Activated CD4-positive, alpha-beta T cell treated with anti-CD3 and anti-CD28 coated beads, Interleukin-2, amount 50 U/mL, for 4 hours (primary cell): Measurements from ENCODE around the gene PPM1E.
"Not testable (repeated sequence)": the region's sequence is repeated elsewhere in the genome, so short reads cannot be mapped to it uniquely, and the experiment has no call there.

Experiments used
- DNase-seq, 2 experiments: peaks; one replicate each; pipeline ENCODE4 v3.0.0-alpha.2; 2020

PPM1E gene

DNA sequence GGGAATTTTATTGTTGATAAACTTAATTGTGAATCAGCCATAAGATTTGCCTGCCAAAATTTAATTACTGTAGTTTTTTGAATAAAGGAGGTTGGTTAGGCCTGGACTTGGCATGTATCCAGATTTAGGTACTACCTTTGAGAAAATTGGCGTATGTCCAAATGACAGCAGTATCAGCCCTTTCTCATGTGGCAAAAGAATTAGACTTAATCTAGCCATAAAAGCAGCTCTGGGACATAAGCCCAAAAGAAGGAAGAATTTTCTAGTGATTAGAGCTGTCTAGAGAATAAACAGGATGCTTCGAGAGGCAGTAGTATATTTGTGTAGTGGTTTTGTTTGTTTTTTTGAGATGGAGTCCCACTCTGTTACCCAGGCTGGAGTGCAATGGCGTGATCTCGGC lies 27.7 kb downstream of the PPM1E start:
- DNase-seq, result no peak

DNA sequence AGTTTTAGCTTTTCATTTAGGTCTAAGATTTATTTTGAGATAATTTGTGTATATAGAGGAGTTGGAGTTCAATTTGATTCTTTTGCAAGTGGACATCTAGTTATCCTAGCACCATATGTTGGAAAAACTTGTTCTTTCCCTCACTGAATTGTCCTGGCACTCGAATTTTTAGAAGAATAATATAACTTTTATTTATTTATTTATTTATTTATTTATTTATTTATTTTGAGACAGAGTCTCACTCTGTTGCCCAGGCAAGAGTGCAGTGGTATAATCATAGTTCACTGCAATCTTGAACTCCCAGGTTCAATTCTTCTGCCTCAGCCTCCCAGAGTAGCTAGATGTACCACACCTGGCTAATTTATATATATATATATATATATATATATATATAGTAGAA lies 29.4 kb downstream of the PPM1E start:
- no peak for DNase-seq

DNA sequence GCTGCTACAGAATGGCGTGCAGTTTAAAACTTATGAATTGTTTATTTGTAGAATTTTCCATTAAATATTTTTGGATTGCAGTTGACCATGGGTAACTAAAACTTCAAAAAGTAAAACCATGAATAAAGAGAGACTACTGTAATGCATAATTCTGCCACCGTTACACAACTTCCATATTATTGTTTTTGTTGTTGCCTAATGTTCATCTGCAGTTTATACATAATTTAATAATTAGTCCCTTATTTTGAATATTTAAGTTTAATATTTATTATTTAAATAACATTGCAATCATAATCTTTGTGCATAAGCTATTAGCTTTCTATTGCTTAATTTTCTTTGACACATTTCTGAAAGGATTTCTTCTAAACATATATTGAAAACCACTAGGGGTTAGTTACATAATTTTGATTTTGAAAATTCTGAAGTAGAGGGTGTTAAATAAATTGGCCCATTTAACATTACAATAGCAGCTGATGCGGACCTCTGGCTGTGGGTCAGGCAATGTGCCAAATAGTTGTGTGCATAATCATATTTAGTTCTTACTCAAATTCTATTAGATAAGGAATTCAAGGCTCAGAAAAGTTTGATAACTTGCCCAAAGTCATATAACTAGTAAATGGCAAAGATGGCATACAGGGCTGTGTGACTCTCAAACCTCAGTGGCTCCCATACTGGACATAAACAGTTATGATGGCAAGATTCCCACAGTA lies 31.1 kb downstream of the PPM1E start:
- no peak for DNase-seq

DNA sequence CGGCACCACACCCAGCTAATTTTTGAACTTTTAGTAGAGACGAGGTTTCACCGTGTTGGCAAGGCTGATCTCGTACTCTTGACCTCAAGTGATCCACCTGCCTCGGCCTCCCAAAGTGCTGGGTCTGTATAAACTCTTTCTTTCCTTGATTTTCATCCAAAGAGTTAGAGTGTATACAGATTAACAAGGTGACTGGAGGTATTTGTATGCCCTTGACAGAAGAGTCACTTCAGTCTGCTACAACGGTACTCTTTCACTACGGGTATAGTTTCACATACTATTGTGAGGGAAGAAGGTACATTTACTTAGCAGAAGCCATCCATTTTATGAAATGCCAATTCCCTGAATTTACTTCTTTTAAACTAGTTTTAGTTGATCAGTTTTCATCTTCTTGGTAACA lies 32.5 kb downstream of the PPM1E start:
- no peak for DNase-seq

DNA sequence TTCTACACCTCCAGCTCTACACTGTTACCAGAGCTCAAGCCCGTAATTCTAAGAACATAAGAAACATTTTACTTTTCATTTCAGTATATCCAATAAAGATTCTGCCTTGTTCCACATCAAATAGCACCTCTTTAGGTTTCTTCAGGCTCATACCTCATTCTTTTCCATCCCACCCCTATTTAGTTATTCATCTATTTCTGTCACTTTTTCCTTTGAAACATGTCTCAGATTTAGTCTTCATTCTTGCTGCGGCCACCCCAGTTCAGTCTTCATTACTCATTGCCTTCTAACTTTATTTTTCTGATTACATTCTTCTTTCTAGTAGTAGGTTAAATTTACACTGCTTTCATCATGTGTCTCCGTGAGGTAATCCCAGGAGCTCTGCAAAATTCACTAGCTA lies 33.5 kb downstream of the PPM1E start:
- no peak for DNase-seq

DNA sequence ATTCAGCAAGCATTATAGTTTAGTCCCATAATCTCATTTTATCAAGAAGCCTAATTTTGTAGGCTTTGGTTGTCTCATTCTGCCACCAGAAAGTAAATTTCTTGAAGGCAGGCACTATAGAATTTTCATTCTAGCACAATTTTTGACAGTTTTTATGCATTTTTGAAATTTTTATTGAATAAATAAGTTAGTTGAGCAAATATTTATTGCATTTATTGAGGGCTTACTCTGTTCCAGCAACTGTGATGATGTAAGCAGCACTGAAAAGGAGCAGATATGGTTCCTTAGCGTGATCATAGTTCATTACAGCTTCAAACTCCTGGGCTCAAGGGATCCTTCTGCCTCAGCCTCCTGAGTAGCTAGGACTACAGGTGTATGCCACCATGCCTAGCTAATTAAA lies 34.2 kb downstream of the PPM1E start:
- DNase-seq, result no peak

DNA sequence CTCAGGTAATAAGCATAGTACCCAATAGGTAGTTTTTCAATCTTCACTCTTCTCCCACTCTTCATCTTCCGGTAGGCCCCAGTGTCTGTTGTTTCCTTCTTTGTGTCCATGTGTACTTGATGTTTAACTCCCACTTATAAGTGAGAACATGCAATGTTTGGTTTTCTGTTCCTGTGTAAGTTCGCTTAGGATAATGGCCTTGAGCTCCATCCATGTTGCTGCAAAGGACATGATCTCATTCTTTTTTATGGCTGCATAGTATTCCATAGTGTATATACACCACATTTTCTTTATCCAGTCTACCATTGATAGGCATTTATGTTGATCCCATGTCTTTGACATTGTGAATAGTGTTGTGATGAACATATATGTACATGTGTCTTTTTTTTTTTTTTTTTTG lies 38.9 kb downstream of the PPM1E start:
- not testable (repeated sequence) for DNase-seq

DNA sequence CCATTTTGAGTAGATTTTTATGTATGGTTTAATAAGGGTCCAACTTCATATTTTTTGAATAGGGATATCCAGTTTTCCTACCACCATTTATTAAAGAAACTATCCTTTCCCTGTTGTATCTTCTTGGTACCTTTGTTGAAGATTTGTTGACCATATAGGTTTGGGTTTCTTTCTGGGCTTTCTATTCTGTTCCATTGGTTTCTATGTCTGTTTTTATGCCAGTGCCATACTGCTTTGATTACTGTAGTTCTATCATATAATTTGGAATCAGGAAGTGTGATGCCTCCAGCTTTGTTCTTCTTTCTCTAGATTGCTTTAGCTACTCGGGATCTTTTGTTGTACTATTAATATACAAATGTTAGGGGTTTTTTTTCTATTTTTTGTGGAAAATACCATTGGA lies 46.5 kb downstream of the PPM1E start:
- no peak for DNase-seq

DNA sequence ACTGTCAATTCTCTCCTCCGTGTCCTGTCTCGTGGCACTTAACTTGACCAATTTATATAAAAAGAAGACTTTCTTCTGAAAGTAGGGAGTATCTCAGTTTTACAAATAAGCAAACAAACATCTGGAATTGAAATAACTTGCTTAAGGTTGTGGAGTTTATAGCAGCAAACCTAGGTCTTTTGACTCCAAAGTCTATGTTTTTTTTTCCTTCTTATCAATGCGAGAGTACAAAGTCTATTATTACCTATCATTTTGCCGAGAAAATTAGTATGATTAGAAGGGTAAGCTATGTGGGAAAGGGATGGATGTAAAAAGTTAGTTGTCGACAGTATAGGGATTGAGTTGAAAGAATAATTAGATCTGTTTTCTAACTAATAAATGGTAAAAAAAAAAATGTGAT lies 50.4 kb downstream of the PPM1E start:
- no peak for DNase-seq

DNA sequence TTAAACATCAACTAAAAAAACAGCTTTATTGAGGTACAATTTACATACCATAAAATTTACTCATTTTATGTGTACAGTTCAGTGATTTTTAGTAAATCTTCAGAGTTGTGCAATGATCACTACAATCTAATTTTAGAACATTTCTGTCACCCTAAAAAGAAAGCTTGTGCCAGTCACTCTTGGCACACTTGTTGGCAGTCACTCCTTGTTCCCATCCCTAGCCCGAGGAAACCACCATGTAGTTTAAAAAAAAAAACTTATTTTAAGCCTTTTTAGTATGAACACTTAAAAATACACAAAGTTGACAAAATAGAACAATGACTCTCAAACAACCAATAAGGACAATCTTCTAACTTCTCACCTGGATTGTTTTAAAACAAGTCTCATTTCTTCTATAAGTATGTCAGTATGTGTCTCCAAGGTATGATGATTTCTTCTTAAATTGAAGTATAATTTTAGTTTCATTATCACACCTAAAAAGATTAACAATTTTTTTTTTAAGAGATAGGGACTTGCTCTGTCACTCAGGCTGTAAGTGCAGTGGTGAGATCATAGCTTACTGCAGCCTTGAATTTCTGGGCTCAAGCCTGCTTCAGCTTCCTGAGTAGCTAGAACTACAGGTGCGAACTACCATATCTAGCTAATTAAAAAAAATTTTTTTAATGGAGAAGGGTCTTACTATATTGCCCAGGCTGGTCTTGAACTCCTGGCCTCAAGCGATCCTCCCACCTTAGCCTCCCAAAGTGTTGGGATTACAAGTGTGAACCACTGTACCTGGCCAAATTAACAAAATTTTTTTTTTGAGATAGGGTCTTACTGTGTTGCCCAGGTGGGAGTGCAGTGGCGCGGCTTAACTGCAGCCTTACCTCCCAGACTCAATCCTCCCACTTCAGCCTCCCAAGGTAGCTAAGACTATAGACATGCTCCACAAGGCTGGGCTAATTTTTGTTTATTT lies 53.2 kb downstream of the PPM1E start:
- no peak for DNase-seq

DNA sequence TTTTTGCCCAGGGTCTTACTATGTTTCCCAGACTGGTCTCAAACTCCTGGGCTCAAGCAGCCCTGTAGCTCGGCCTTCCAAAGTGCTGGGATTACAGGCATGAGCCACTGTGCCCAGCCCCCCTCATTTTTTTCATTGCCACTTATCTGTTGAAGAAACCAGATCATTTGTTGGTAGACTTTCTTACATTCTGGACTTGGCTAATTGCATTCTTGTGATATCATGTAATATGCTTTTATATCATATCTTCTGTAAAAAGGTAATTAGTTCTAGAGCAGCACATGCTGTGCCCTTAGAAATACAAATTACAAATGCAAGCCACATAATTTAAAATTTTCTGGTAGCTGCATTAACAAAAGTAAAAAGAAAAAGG lies 53.9 kb downstream of the PPM1E start:
- no peak for DNase-seq

DNA sequence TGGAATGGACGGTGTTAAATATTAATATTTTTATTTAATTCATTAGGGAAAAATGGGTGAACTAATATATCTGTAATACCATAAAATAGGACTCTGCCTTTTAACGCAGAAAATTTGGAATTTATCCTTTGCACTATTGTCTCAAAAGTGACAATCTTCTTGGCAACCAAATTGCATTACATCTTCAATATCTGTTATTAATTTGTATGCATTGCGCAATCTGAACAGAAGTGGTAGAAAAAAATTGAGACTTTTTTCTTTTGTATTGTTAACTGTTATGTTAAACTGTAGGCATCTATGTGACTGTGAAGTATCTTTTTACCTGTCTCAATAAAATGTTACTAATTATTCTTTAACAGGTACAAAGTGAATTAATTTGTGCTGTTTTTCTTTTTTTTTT lies 55.6 kb downstream of the PPM1E start:
- no peak for DNase-seq

DNA sequence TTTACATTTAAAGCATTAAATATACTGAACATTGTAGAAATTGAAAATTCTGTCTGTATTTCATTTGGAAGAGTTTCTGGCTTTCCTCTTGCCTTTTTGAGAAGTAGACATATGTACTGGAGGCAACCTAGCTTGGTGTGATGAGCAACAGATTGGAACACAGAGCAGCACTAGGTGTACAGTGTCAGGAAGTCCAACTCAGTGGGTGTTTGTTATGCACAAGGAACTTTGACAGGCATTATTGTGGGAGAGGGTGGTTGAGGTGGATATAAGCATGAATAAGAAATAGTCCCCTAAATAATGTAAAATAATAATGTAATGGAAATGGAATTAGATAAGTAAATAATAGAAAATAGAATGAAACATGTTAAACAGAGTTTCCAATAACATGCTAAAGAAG lies 58.1 kb downstream of the PPM1E start:
- DNase-seq, result no peak

DNA sequence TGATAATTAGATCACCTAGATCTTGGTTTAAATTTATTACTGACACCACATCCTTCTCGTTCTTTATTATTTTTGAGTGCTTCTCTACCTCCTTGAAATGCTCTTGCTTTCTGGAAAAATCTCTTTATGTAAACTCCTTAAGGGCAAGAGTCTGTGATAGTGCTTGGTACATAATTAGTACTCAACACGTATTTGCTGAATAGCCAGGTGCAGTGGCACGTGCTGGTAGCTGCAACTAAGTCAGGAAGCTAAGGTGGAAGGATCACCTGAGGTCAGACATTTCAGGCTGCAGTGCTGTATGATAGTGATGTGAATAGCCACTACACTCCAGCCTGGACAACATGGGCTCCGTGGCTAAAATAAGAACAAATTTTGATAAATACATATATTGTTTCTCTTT lies 63.0 kb downstream of the PPM1E start:
- no peak for DNase-seq

DNA sequence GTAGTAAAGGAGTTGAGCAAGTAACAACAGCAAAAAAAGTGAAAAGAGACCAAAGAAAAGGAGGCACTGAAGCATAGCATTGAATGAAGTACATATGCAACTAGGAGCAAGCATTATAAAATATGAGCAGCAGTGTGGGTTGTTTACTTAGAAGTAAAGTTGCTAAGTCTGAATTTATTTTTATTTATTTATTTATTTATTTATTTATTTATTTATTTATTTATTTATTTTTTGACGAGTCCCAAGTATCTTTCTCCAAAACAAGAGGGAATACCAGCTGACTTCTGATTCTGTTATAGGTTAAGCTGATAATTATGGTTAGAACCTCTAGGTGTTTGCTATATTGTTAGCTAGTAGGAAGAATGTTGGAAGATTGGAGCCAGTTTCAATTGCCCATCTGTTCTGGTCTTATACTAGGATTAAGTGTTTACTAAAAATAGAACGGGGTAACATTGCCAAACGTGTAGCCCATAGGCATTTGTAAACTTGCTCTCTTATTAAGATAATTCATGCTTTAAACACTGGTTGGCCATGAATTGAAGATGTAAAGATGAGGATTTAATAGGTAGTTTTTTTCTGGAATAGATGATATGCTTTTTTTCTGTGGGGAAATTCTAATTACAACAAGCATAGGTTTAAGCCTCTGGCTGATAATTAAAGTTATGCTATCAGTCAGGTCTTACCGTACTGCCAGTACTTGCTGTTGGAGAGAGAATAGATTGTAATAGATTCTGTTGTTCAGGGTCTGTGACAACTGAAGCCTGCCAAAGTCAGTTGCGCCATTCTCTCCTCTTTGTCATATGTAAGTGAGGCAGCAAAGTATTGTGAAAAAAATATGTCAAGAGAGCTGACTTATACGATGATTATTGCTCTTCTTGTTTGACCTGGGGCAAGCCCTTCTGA lies 66.7 kb downstream of the PPM1E start:
- DNase-seq, result no peak

DNA sequence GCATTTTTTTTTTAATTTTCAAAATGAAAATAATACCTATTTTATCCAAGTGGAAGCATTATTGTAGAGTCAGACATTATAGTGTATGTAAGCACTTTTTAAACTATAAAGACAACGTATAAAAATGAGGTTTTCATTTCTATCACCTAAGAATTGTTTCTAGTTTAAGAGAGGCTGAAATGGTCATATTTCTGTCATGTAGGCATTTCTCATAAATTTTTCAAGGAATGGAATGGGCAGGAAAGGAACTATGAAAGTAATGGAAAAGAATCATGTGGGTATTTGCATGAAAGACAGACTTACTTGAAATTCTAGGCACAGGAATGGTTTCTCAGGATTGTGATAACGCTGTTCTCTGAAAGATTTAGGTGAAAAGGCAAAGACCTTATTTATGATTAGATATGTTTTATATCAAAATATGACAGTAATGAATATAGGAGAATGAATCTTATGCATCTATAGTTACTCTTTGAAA lies 67.4 kb downstream of the PPM1E start:
- DNase-seq, result no peak

DNA sequence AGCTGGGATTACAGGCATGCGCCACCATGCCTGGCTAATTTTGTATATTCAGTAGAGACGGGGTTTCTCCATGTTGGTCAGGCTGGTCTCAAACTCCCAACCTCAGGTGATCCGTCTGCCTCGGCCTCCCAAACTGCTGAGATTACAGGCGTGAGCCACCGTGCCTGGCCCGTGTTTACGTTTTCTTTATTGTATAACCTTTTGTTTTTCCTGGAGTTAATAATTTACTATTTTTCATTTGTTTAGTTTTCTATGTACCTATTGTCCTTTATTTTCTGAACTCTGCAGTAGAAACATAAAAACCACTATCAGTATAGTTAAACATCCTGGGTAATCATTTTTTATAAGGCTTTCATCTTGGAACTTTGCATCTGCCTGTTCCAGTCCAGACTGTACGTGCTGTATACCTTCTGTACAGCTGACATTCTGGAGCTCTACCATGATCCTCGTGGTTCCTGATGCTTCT lies 73.6 kb downstream of the PPM1E start:
- no peak for DNase-seq

DNA sequence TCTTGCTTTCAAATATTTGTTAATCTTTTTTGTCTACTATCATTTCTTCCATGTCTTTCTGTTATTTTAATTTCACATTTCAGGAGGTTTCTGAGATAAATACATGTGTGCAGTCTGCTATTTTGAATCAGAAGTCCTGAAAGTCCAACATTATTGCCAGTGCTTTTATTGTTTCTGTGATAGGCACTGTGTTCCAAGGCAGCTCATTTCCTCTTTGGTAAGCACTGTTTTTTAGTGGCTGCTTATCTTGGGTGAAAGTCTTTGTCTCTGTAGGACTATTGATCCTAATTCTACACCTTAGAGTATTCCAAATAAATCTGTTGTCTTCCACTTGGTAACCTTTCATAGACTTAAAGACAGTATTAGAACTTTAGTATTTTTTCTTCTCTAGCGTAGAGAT lies 76.1 kb downstream of the PPM1E start:
- no peak for DNase-seq

DNA sequence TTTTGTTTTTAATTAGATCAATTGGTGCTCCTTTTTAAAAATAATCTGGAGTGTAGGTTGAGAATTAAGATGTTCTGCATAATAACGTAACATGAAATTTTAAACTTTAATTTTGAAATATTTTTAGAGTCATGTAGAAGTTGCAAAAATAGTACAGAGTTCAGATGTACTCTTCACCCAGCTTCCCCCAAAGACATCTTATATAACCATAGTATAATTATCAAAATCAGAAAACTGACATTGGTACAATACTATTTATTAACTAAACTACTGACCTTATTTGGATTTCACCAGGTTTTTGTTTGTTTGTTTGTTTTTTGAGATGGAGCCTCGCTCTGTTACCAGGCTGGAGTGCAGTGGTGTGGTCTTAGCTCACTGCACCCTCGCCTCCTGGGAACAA lies 76.9 kb downstream of the PPM1E start:
- DNase-seq, result no peak

DNA sequence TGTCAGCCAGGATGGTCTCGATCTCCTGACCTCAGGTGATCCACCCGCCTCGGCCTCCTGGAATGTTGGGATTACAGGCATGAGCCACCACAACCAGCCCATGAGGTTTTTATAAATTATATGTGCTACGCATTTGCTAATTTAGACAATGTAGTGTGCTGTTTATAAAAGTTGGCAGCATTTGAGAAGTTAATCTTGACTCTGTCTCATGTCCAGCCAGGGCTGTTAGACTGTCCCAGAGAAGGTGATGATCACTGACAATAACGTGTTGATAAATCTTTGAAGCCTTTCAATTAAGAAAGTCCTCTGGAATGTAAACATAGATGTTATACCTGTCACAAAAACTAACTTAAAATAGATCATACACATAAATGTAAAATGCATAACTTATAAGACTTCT lies 82.0 kb downstream of the PPM1E start:
- no peak for DNase-seq

DNA sequence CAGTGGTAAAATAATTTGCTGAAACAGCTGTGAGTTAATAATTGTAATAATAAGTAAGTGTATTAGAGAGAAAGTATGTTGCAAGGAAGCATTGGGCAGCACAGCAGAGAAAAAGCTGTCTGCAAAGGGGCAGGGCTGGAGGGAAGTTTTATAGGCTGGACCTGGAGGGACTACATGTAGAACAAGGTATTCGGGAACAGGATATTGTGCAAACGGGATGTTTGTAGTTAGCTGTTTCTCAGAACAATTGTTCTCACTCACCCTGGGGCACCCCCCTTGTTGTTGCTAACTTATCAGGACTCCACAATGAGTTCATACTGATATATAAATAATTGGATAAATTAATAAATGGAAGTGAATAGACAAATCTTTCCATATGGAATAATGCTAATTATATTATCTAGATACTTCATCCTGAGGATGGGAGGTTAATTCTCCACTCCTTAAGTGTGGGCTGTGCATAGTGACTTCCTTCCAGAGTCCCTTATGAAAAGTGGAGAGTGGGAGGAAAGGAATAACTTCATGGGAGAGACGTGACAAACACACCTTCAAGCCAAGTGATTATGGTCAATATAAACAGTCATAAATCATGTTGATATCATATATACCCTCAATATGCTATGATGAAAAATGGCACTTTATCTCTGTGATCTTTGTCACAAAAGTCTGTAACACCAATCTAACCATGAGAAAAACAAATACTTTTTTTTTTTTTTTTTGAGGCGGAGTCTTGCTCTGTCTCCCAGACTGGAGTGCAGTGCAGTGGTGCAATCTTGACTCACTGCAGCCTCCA lies 85.4 kb downstream of the PPM1E start:
- DNase-seq, result no peak

DNA sequence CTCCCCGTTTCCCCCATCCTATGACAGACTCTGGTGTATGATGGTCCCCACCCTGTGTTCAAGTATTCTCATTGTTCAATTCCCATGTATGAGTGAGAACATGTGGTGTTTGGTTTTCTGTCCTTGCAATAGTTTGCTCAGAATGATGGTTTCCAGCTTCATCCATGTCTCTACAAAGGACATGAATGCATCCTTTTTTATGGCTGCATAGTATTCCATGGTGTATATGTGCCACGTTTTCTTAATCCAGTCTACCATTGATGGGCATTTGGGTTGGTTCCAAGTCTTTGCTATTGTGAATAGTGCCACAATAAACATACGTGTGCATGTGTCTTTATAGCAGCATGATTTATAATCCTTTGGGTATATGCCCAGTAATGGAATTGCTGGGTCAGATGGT lies 90.8 kb downstream of the PPM1E start:
- DNase-seq, result not testable (repeated sequence)
